ENCODE measurements around the gene POLN. TPM values are rescaled to one million over a fixed set of nuclear protein-coding genes. Genes with fewer than 3 reads are reported as not detected.
A peak's percentile ranks its signal among the peaks of the same experiment; 100 is the strongest.

Gene POLN
- polyA plus RNA-seq, 2 of the 4 experiments (the other 2 are of a cell fraction), result 2.4 to 2.9 TPM

GRCh38 chr4:2186133-2186864, 55.6 kb downstream of the POLN start:
- CTCF ChIA-PET, result no interaction called here
- DNase-seq (ENCODE audit: low read depth in 1 of 2, low spot score in 1 of 2) (peak in 1 of 2 experiments; percentile 33), FAIRE-seq (no peak), ATAC-seq (peak in 1 of 2 experiments; percentile 29; a peak in 1 of 6 replicates)
- POLR2A ChIA-PET, result no interaction called here
- Histone ChIP-seq H3K4me1 (no peaks in the 10 kb centered on the region), H3K4me3 (no peak overlapping the region), H3K27ac (no peak overlapping the region), H3K9me3 (peaks cover 3% of the 10 kb centered on the region; the same call in 2 of the 3 replicates), H3K4me2 (no peak overlapping the region)
- 64% methylated on average over 9 of the region's 9 CpGs for WGBS (ENCODE audit: missing lambda C conversion rate)
- TF ChIP-seq HEYL (CRISPR knock-in tag; IDR thresholded peaks at IDR 0.05), result no peak
- peak; percentile 28 to 55; a peak in 2 of 5 replicates for TF ChIP-seq RAD21 (conservative IDR thresholded peaks at IDR 0.05 in 1 of 2, IDR thresholded peaks at IDR 0.05 in 1 of 2)
- no peak for TF ChIP-seq CEBPB (IDR thresholded peaks at IDR 0.05)
- no peak for TF ChIP-seq FOSB (CRISPR knock-in tag; IDR thresholded peaks at IDR 0.05)
- no peak for TF ChIP-seq CBX8 (IDR thresholded peaks at IDR 0.05)
- no peak for TF ChIP-seq RARB (CRISPR knock-in tag; IDR thresholded peaks at IDR 0.05)
- no peak for TF ChIP-seq HOXB5 (CRISPR knock-in tag; IDR thresholded peaks at IDR 0.05)
- TF ChIP-seq ESRRA (IDR thresholded peaks at IDR 0.05; ENCODE audit: borderline replicate concordance, low read length), result no peak
- peak; percentile 29; the same call in 2 of the 3 replicates for TF ChIP-seq CTCF (IDR thresholded peaks at IDR 0.05)
- no peak for TF ChIP-seq HOXB13 (CRISPR knock-in tag; IDR thresholded peaks at IDR 0.05; ENCODE audit: low read depth)
- TF ChIP-seq TFCP2L1 (CRISPR knock-in tag; IDR thresholded peaks at IDR 0.05), result no peak
- TF ChIP-seq ZNF302 (CRISPR knock-in tag; IDR thresholded peaks at IDR 0.05), result no peak

GRCh38 chr4:2183394-2183793, 58.5 kb downstream of the POLN start:
- ChIA-PET CTCF (no interaction called here), POLR2A (no interaction called here)
- Histone ChIP-seq H3K27ac (no peak overlapping the region), H3K9me3 (peaks cover 3% of the 10 kb centered on the region; the same call in 2 of the 3 replicates), H3K4me3 (no peak overlapping the region), H3K4me1 (no peaks in the 10 kb centered on the region), H3K4me2 (no peak overlapping the region)
- FAIRE-seq (no peak), DNase-seq (ENCODE audit: low read depth in 1 of 2, low spot score in 1 of 2) (no peak), ATAC-seq (no peak)
- TF ChIP-seq SMC3 (IDR thresholded peaks at IDR 0.05), result no peak

- no peak for DNase-seq (ENCODE audit: low read depth in 1 of 2, low spot score in 1 of 2)
- peaks cover 3% of the 10 kb centered on the region; the same call in 2 of the 3 replicates for H3K9me3 ChIP-seq
- 96% methylated on average over 3 of the region's 3 CpGs for WGBS (ENCODE audit: missing lambda C conversion rate)
- H3K4me3 ChIP-seq, result no peak overlapping the region
- CTCF ChIA-PET, result no interaction called here
- H3K27ac ChIP-seq, result no peak overlapping the region
- POLR2A ChIA-PET, result no interaction called here
- FAIRE-seq, result no peak
- H3K4me1 ChIP-seq, result no peaks in the 10 kb centered on the region
- no peak overlapping the region for H3K4me2 ChIP-seq
- ATAC-seq, result no peak
- no peak for TF ChIP-seq PBX3 (IDR thresholded peaks at IDR 0.05)
- no peak for TF ChIP-seq KDM5A (IDR thresholded peaks at IDR 0.05)
- no peak for TF ChIP-seq REST (IDR thresholded peaks at IDR 0.05)
- no peak for TF ChIP-seq ZC3H11A (IDR thresholded peaks at IDR 0.05)
- no peak for TF ChIP-seq POLR2A (IDR thresholded peaks at IDR 0.05; ENCODE audit: low read length)
- no peak for TF ChIP-seq NPAS2 (CRISPR knock-in tag; IDR thresholded peaks at IDR 0.05; ENCODE audit: borderline replicate concordance)
- TF ChIP-seq EHMT2 (IDR thresholded peaks at IDR 0.05; ENCODE audit: low read depth), result no peak
- TF ChIP-seq HES2 (IDR thresholded peaks at IDR 0.05), result no peak
- TF ChIP-seq HOXB13 (CRISPR knock-in tag; IDR thresholded peaks at IDR 0.05; ENCODE audit: low read depth), result no peak
- TF ChIP-seq FOXS1 (CRISPR knock-in tag; IDR thresholded peaks at IDR 0.05), result no peak
- no peak for TF ChIP-seq HDAC2 (IDR thresholded peaks at IDR 0.05)
- no peak for TF ChIP-seq POLR2AphosphoS2 (conservative IDR thresholded peaks at IDR 0.05; ENCODE audit: low read length)
- TF ChIP-seq USF2 (IDR thresholded peaks at IDR 0.05), result no peak
- TF ChIP-seq CTCF (IDR thresholded peaks at IDR 0.05), result no peak
Measured at GRCh38 chr4:2182994-2183393, 58.9 kb downstream of the POLN start.
